B cell (primary cell): ENCODE data around the gene ZMIZ1. TPM values are rescaled to one million over a fixed set of nuclear protein-coding genes. Genes with fewer than 3 reads are reported as not detected.

Experiments
- ATAC-seq: fragments of 200-7000 bp; cut with Tn5 transposase; one replicate; pipeline ENCODE4 v1.10.0; 2021; ENCODE audit warnings: low read depth, mild to moderate bottlenecking, moderate number of reproducible peaks, moderate library complexity
- CTCF ChIA-PET: fragments of 350-600 bp; sonication (Branson Sonifier 250); formaldehyde crosslinking; loops from one replicate; lab custom pipeline; 2021; ENCODE audit warnings: antibody characterized with exemption, inconsistent platforms; lab: Charles Lee
- POLR2A ChIA-PET: fragments of 350-600 bp; sonication (Branson Sonifier 250); formaldehyde crosslinking; loops from one replicate; lab custom pipeline; 2021; ENCODE audit warnings: antibody characterized with exemption; lab: Charles Lee
- DNase-seq: peaks from one replicate; pipeline ENCODE4 v3.0.0; 2013
- H2AFZ ChIP-seq: 2 replicates; pipeline ENCODE4 v1.6.1; 2012; ENCODE audit warnings: mild to moderate bottlenecking, low read depth, low read length; ENCODE audit not compliant: insufficient read depth, poor library complexity, severe bottlenecking
- H3K27ac ChIP-seq, 2 donors: 1 replicate in 1 of 2; 2 replicates in 1 of 2; pipeline ENCODE4 v1.5.1; 2012 to 2013; ENCODE audit warnings: low read length in 2 of 2, mild to moderate bottlenecking in 2 of 2, moderate library complexity in 1 of 2
- H3K27me3 ChIP-seq, 4 experiments: fragments of 200-600 bp in 1 of 4; sonication (generic) in 1 of 4; replicated peaks in 1 of 4; 1 replicate in 2 of 4; 2 replicates in 2 of 4; pipeline versions ENCODE4 v1.6.1 to v1.7.0; 2013 to 2016; ENCODE audit warnings: low read length in 3 of 4, mild to moderate bottlenecking in 2 of 4, mixed read lengths in 1 of 4, moderate library complexity in 1 of 4; ENCODE audit not compliant: insufficient read depth in 4 of 4, control insufficient read depth in 3 of 4; ENCODE audit errors: control extremely low read depth in 1 of 4
- H3K36me3 ChIP-seq, 2 experiments: replicated peaks in 1 of 2; 1 replicate in 1 of 2; 2 replicates in 1 of 2; pipeline versions ENCODE4 v1.6.1 to v1.7.1; 2013; ENCODE audit warnings: low read length in 1 of 2; ENCODE audit not compliant: insufficient read depth in 2 of 2, control insufficient read depth in 1 of 2; ENCODE audit errors: control extremely low read depth in 1 of 2, extremely low read depth in 1 of 2
- H3K4me1 ChIP-seq, 2 donors: fragments of 200-600 bp in 1 of 2; sonication (generic) in 1 of 2; 1 replicate in 1 of 2; 2 replicates in 1 of 2; pipeline versions ENCODE4 v1.5.1 to v1.6.1; 2013 to 2017; ENCODE audit warnings: low read length in 2 of 2; ENCODE audit not compliant: control insufficient read depth in 2 of 2, insufficient read depth in 2 of 2
- H3K4me2 ChIP-seq: replicated peaks from 2 replicates; pipeline ENCODE3; 2012; ENCODE audit warnings: mild to moderate bottlenecking, low read depth, low read length; ENCODE audit not compliant: poor library complexity, severe bottlenecking
- H3K4me3 ChIP-seq, 5 experiments: fragments of 200-600 bp in 1 of 5; sonication (generic) in 1 of 5; 1 replicate in 3 of 5; 2 replicates in 2 of 5; pipeline versions ENCODE4 v1.5.1 to v1.7.0; 2011 to 2016; ENCODE audit warnings: low read length in 4 of 5, mild to moderate bottlenecking in 4 of 5, low read depth in 2 of 5, control low read depth in 1 of 5, moderate library complexity in 1 of 5; ENCODE audit not compliant: insufficient read depth in 1 of 5; ENCODE audit errors: control extremely low read depth in 1 of 5, extremely low read depth in 1 of 5
- H3K79me2 ChIP-seq: fragments of 200-600 bp; sonication (generic); one replicate; pipeline ENCODE4 v1.6.0; 2016; ENCODE audit warnings: low read length; ENCODE audit not compliant: control insufficient read depth, insufficient read depth
- H3K9ac ChIP-seq: fragments of 200-600 bp; sonication (generic); 2 replicates; pipeline ENCODE4 v1.6.1; 2017; ENCODE audit warnings: mild to moderate bottlenecking, low read length, moderate library complexity
- H3K9me3 ChIP-seq, 3 donors: one replicate each; pipeline versions ENCODE4 v1.6.1 to v1.7.1; 2013; ENCODE audit warnings: low read length in 2 of 3; ENCODE audit not compliant: control insufficient read depth in 2 of 3, insufficient read depth in 1 of 3; ENCODE audit errors: control extremely low read depth in 1 of 3
- H4K20me1 ChIP-seq: 2 replicates; pipeline ENCODE4 v1.6.0; 2012; ENCODE audit warnings: mild to moderate bottlenecking, low read length; ENCODE audit not compliant: insufficient read depth, control insufficient read depth, poor library complexity, severe bottlenecking
- H3K27ac Mint-ChIP-seq: one replicate; pipeline ENCODE4 v1.8.0; 2021; ENCODE audit warnings: mixed read lengths
- H3K27me3 Mint-ChIP-seq: one replicate; pipeline ENCODE4 v1.8.0; 2021; ENCODE audit warnings: mixed read lengths
- H3K4me1 Mint-ChIP-seq: one replicate; pipeline ENCODE4 v1.8.0; 2021; ENCODE audit warnings: mixed read lengths
- H3K4me3 Mint-ChIP-seq: one replicate; pipeline ENCODE4 v1.8.0; 2021; ENCODE audit warnings: mixed read lengths
- H3K9me3 Mint-ChIP-seq: one replicate; pipeline ENCODE4 v1.8.0; 2022; ENCODE audit warnings: mixed read lengths; ENCODE audit not compliant: insufficient read depth
- EZH2 ChIP-seq: IDR thresholded peaks from 2 replicates; pipeline ENCODE4 v1.6.1; 2012; ENCODE audit warnings: borderline replicate concordance, low read depth, mild to moderate bottlenecking, moderate library complexity, low read length; ENCODE audit not compliant: insufficient read depth, poor library complexity, severe bottlenecking
- WGBS: methylation state at CpG from one replicate; pipeline ENCODE4 v1.1.5; 2013; ENCODE audit warnings: missing lambda C conversion rate; ENCODE audit not compliant: insufficient coverage; 5-methylcytosine and 5-hydroxymethylcytosine counted together
- intact Hi-C: fragments of 100-400 bp; cut with micrococcal nuclease; formaldehyde crosslinking; loops from one replicate; pipeline ENCODE4 v1.10.0; 2022
- polyA plus RNA-seq: library from polyadenylated mRNA; depleted of rRNA; stranded (reverse); fragments of >200 nt; gene quantifications from 2 replicates; pipeline ENCODE4 v1.2.3, GENCODE V29; 2012
- total RNA-seq, 2 donors: library from RNA; stranded (reverse); fragments of 120-200 nt in 1 of 2; gene quantifications; 1 replicate in 1 of 2; 2 replicates in 1 of 2; pipeline versions ENCODE4 v1.2.3 to v1.2.4, GENCODE V29; 2013 to 2022
- TF ChIP-seq, protein P1 (sequence below): fragments of 200-600 bp; IDR thresholded peaks from one replicate; pipeline ENCODE4 v1.8.0; 2022; ENCODE audit warnings: antibody characterized with exemption, mild to moderate bottlenecking

The ZMIZ1 gene
- total and polyA plus RNA-seq, 2 donors (not counting 1 experiment from before 2014, with no cell fraction given), result 14.3 to 64.9 TPM

DNA sequence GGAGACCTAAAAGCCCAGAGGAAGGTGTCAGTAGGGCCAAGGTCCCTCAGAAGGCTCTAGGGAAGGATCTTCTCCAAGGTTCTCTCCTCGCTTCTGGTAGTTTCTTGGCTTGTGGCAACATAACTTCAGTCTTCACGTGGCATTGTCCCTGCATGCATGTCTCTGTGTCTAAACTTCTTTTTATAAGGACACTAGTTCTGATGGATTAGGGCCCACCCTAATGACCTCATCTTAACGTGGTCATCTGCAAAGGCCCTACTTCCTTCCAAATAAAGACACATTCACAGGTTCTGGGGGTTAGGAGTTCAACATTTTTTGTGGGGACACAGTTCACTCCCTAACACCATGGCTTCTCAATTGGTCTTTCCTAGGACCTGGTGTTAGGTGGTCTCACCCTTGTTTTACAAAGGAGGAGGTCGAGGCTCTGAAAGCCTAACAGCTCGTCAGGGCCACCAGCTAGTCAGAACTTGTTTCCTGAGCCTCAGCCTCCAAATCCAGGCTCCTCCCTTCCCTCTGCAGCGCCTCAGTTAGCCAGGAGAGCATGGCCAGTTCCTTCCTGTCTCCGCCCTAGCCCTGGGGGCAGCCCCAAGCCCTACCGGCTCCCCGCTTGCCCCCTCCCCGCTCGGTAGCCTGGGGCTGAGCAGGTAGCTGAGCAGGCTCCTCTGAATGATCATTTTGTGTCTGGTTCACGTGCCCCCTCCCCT is 168.8 kb downstream of the ZMIZ1 start:
- Histone ChIP-seq H3K4me2 (no peak overlapping the region), H3K79me2 (no peaks in the 10 kb centered on the region), H3K36me3 (no peaks in the 10 kb centered on the region), H3K9ac (no peak overlapping the region), H3K4me3 (no peak overlapping the region), H2AFZ (no peak overlapping the region), H3K4me1 (peaks cover 7 to 12% of the 10 kb centered on the region in 2 donors), H3K27ac (no peak overlapping the region), H4K20me1 (no peaks in the 10 kb centered on the region), H3K9me3 (no peaks in the 10 kb centered on the region), H3K27me3 (no peaks in the 10 kb centered on the region)
- intact Hi-C loops, result no loop called here
- H3K4me3 Mint-ChIP-seq, result no peak overlapping the region
- no peaks in the 10 kb centered on the region for H3K27me3 Mint-ChIP-seq
- ChIA-PET POLR2A (no interaction called here), CTCF (no interaction called here)
- no peaks in the 10 kb centered on the region for H3K9me3 Mint-ChIP-seq
- no peak for DNase-seq
- TF ChIP-seq, protein P1, sequence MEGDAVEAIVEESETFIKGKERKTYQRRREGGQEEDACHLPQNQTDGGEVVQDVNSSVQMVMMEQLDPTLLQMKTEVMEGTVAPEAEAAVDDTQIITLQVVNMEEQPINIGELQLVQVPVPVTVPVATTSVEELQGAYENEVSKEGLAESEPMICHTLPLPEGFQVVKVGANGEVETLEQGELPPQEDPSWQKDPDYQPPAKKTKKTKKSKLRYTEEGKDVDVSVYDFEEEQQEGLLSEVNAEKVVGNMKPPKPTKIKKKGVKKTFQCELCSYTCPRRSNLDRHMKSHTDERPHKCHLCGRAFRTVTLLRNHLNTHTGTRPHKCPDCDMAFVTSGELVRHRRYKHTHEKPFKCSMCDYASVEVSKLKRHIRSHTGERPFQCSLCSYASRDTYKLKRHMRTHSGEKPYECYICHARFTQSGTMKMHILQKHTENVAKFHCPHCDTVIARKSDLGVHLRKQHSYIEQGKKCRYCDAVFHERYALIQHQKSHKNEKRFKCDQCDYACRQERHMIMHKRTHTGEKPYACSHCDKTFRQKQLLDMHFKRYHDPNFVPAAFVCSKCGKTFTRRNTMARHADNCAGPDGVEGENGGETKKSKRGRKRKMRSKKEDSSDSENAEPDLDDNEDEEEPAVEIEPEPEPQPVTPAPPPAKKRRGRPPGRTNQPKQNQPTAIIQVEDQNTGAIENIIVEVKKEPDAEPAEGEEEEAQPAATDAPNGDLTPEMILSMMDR, result no peak
- TF ChIP-seq EZH2, result no peak
- peaks cover 14% of the 10 kb centered on the region for H3K4me1 Mint-ChIP-seq
- no peak overlapping the region for H3K27ac Mint-ChIP-seq
- 81% methylated on average over 8 of the region's 12 CpGs for WGBS
- no peak for ATAC-seq

DNA sequence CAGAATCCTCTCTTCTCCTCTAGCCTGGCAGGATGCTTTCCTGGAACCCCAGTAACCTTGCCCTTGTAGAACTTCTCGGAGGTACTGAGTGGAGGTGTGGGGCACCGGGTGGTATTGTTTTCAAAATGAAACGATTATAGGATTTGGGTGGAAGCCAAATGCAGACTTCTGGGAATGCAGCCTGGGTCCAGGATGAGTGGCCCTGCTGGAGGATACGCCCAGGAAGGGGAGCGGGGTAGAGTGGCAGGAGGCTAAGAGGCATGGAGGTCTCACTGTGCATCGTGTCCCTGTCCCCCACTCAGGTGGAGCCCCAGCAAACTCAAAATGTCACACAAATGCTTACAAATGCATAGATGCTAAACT is 169.4 kb downstream of the ZMIZ1 start:
- H3K9me3 Mint-ChIP-seq, result no peaks in the 10 kb centered on the region
- WGBS, result 56% methylated on average over 3 of the region's 6 CpGs
- DNase-seq, result no peak
- H3K4me1 Mint-ChIP-seq, result peaks cover 14% of the 10 kb centered on the region
- H3K79me2 ChIP-seq, result no peaks in the 10 kb centered on the region
- no peaks in the 10 kb centered on the region for H3K27me3 ChIP-seq
- no peak overlapping the region for H3K27ac ChIP-seq
- H3K36me3 ChIP-seq, result no peaks in the 10 kb centered on the region
- TF ChIP-seq EZH2, result no peak
- TF ChIP-seq, protein P1, result no peak
- POLR2A ChIA-PET, result no interaction called here
- H3K4me3 ChIP-seq, result no peak overlapping the region
- no peak overlapping the region for H3K9ac ChIP-seq
- peaks cover 7 to 12% of the 10 kb centered on the region in 2 donors for H3K4me1 ChIP-seq
- intact Hi-C loops, result no loop called here
- CTCF ChIA-PET, result no interaction called here
- H2AFZ ChIP-seq, result no peak overlapping the region
- no peak for ATAC-seq
- H4K20me1 ChIP-seq, result no peaks in the 10 kb centered on the region
- H3K27ac Mint-ChIP-seq, result no peak overlapping the region
- H3K27me3 Mint-ChIP-seq, result no peaks in the 10 kb centered on the region
- no peaks in the 10 kb centered on the region for H3K9me3 ChIP-seq
- no peak overlapping the region for H3K4me2 ChIP-seq
- H3K4me3 Mint-ChIP-seq, result no peak overlapping the region
